Gastrocnemius medialis (tissue), 4 donors: ENCODE data around the gene HES2. TPM values are rescaled to one million over a fixed set of nuclear protein-coding genes. Genes with fewer than 3 reads are reported as not detected.

ENCODE experiments used
- ATAC-seq, 2 donors: fragments of 150-250 bp; one replicate each; pipeline ENCODE4 v1.9.1; 2016
- DNase-seq, 2 donors: peaks; one replicate each; pipeline ENCODE4 v3.0.0-alpha.2; 2019
- H3K27ac ChIP-seq, 4 donors: fragments of 200-600 bp; sonication (generic); 1 replicate in 1 of 4; 2 replicates in 3 of 4; pipeline ENCODE4 v1.5.1; 2016 to 2018; ENCODE audit warnings: mild to moderate bottlenecking in 2 of 4, moderate library complexity in 1 of 4
- H3K27me3 ChIP-seq, 3 donors: fragments of 200-600 bp; sonication (generic) in 2 of 3; 1 replicate in 1 of 3; 2 replicates in 2 of 3; pipeline versions ENCODE4 v1.5.1 to v1.6.0; 2016 to 2019; ENCODE audit warnings: mild to moderate bottlenecking in 1 of 3, moderate library complexity in 1 of 3
- H3K36me3 ChIP-seq, 2 donors: fragments of 200-600 bp; sonication (generic) in 1 of 2; one replicate each; pipeline ENCODE4 v1.5.1; 2017 to 2018
- H3K4me1 ChIP-seq, 2 donors: fragments of 200-600 bp; sonication (generic) in 1 of 2; one replicate each; pipeline ENCODE4 v1.5.1; 2016 to 2017; ENCODE audit warnings: mild to moderate bottlenecking in 2 of 2
- H3K4me3 ChIP-seq, 4 donors: fragments of 200-600 bp; sonication (generic) in 3 of 4; 1 replicate in 1 of 4; 2 replicates in 3 of 4; pipeline ENCODE4 v1.5.1; 2016 to 2019; ENCODE audit warnings: mild to moderate bottlenecking in 2 of 4
- H3K9me3 ChIP-seq, 3 donors: fragments of 200-600 bp; sonication (generic) in 2 of 3; 1 replicate in 1 of 3; 2 replicates in 2 of 3; pipeline ENCODE4 v1.5.1; 2016 to 2019
- CTCF ChIP-seq, 5 experiments: fragments of 450-650 bp in 3 of 5; fragments of 200-600 bp in 2 of 5; sonication (generic) in 2 of 5; IDR thresholded peaks in 4 of 5; conservative IDR thresholded peaks in 1 of 5; 1 replicate in 4 of 5; 2 replicates in 1 of 5; pipeline ENCODE4 v1.5.1; 2016 to 2019; ENCODE audit warnings: antibody characterized with exemption in 5 of 5, mild to moderate bottlenecking in 3 of 5, moderate library complexity in 3 of 5
- POLR2A ChIP-seq, 2 donors: fragments of 450-650 bp; IDR thresholded peaks; one replicate each; pipeline ENCODE4 v1.6.1; 2017; ENCODE audit warnings: antibody characterized with exemption in 2 of 2, mild to moderate bottlenecking in 2 of 2, moderate library complexity in 2 of 2
- in situ Hi-C, 4 donors: fragments of 200-750 bp; cut with MboI; loops; one replicate each; pipeline versions ENCODE4 v1.15.0 to v1.8.0; 2017; ENCODE audit warnings: low sequenced_read_pairs in 4 of 4
- intact Hi-C: fragments of 100-400 bp; cut with DNase I; formaldehyde crosslinking; loops from one replicate; pipeline ENCODE4 v1.15.1; 2023; ENCODE audit warnings: low total_unique reads
- total RNA-seq, 4 donors: library from RNA; depleted of rRNA; stranded (reverse); fragments of >200 nt; gene quantifications; one replicate each; pipeline versions ENCODE4 v1.1.0 to v1.2.3, GENCODE V29; 2016

HES2 gene
- total RNA-seq, 4 donors from 2014 or later, result 0.24 TPM; not detected in 3

GRCh38 chr1:6420454-6421042 lies 829 bp upstream of the HES2 start:
- peaks cover 17 to 25% of the 10 kb centered on the region in 2 donors for H3K4me1 ChIP-seq
- peaks cover 91 to 97% (median 94%) of the 10 kb centered on the region in 3 donors for H3K27me3 ChIP-seq
- in situ Hi-C loops, result loop anchor here in 1 of 4 donors (25.0 kb wide), 1 partner anchor 183 kb away; the partner anchor contains the start of genes HES3 and ICMT
- TF ChIP-seq POLR2A (IDR thresholded peaks at IDR 0.05) (no peak), CTCF (IDR thresholded peaks at IDR 0.05 in 4 of 5, conservative IDR thresholded peaks at IDR 0.05 in 1 of 5) (no peak)
- DNase-seq (no peak), ATAC-seq (no peak)
- intact Hi-C loops, result no loop called here
- H3K36me3 ChIP-seq, result no peaks in the 10 kb centered on the region
- no peak overlapping the region for H3K27ac ChIP-seq
- H3K4me3 ChIP-seq, result peak overlapping the region; percentile 37 to 57 (median 41)
- no peaks in the 10 kb centered on the region for H3K9me3 ChIP-seq

- intact Hi-C loops, result no loop called here
- TF ChIP-seq CTCF (IDR thresholded peaks at IDR 0.05 in 4 of 5, conservative IDR thresholded peaks at IDR 0.05 in 1 of 5), result no peak
- no peak for TF ChIP-seq POLR2A (IDR thresholded peaks at IDR 0.05)
- H3K27me3 ChIP-seq, result peaks cover 94 to 98% (median 98%) of the 10 kb centered on the region in 3 donors
- in situ Hi-C loops, result loop anchor here in 1 of 4 donors (25.0 kb wide), 1 partner anchor 182 kb away; the partner anchor contains the start of genes HES3 and ICMT
- DNase-seq (no peak), ATAC-seq (no peak)
- H3K36me3 ChIP-seq, result no peaks in the 10 kb centered on the region
- peak overlapping the region; percentile 37 to 57 (median 41) for H3K4me3 ChIP-seq
- peaks cover 17 to 25% of the 10 kb centered on the region in 2 donors for H3K4me1 ChIP-seq
- H3K9me3 ChIP-seq, result no peaks in the 10 kb centered on the region
- H3K27ac ChIP-seq, result no peak overlapping the region
Measured at GRCh38 chr1:6419397-6419803, 319 bp downstream of the HES2 start.

GRCh38 chr1:6418668-6419396 lies 887 bp downstream of the HES2 start:
- no peak overlapping the region for H3K27ac ChIP-seq
- TF ChIP-seq CTCF (IDR thresholded peaks at IDR 0.05 in 4 of 5, conservative IDR thresholded peaks at IDR 0.05 in 1 of 5), result no peak
- no peak for TF ChIP-seq POLR2A (IDR thresholded peaks at IDR 0.05)
- DNase-seq, result no peak
- H3K9me3 ChIP-seq, result no peaks in the 10 kb centered on the region
- ATAC-seq, result no peak
- no peaks in the 10 kb centered on the region for H3K36me3 ChIP-seq
- H3K27me3 ChIP-seq, result peaks cover 94 to 98% (median 98%) of the 10 kb centered on the region in 3 donors
- H3K4me1 ChIP-seq, result peaks cover 17 to 24% of the 10 kb centered on the region in 2 donors
- intact Hi-C loops, result no loop called here
- peak overlapping the region in 2 of 4 donors; percentile 44 to 57 for H3K4me3 ChIP-seq
- in situ Hi-C loops, result loop anchor here in 1 of 4 donors (25.0 kb wide), 1 partner anchor 182 kb away; the partner anchor contains the start of genes HES3 and ICMT

GRCh38 chr1:6417961-6418667 lies 1.6 kb downstream of the HES2 start:
- Histone ChIP-seq H3K27ac (no peak overlapping the region), H3K4me1 (peaks cover 10 to 19% of the 10 kb centered on the region in 2 donors), H3K4me3 (no peak overlapping the region), H3K27me3 (peaks cover 87 to 97% (median 97%) of the 10 kb centered on the region in 3 donors), H3K9me3 (no peaks in the 10 kb centered on the region), H3K36me3 (no peaks in the 10 kb centered on the region)
- no peak for DNase-seq
- TF ChIP-seq CTCF (IDR thresholded peaks at IDR 0.05 in 4 of 5, conservative IDR thresholded peaks at IDR 0.05 in 1 of 5) (no peak), POLR2A (IDR thresholded peaks at IDR 0.05) (no peak)
- in situ Hi-C loops, result loop anchor here in 1 of 4 donors (25.0 kb wide), 1 partner anchor 181 kb away; the partner anchor contains the start of genes HES3 and ICMT
- ATAC-seq, result no peak
- intact Hi-C loops, result no loop called here
